ENCODE data around the gene GCFC2. TPM values are rescaled to one million over a fixed set of nuclear protein-coding genes. Genes with fewer than 3 reads are reported as not detected.

GCFC2 gene
- total and polyA plus RNA-seq, 2 of the 13 experiments (the other 11 are each of a cell fraction or from before 2014, with no cell fraction given) = 26.8 to 49.0 TPM

- TF ChIP-seq ZNF737 (CRISPR knock-in tag; IDR thresholded peaks at IDR 0.05; ENCODE audit: borderline replicate concordance) (no peak), HMGXB3 (CRISPR knock-in tag; IDR thresholded peaks at IDR 0.05; ENCODE audit: borderline replicate concordance) (peak; percentile 73), SALL1 (CRISPR knock-in tag; IDR thresholded peaks at IDR 0.05) (peak; percentile 98), ZNF33B (CRISPR knock-in tag; IDR thresholded peaks at IDR 0.05) (peak; percentile 100), ARNT (IDR thresholded peaks at IDR 0.05) (no peak), HOXD1 (CRISPR knock-in tag; IDR thresholded peaks at IDR 0.05) (peak; percentile 98), STAT5B (CRISPR knock-in tag; IDR thresholded peaks at IDR 0.05) (peak; percentile 89; the same call in 1 of the 2 replicates), ZNF136 (CRISPR knock-in tag; IDR thresholded peaks at IDR 0.05; ENCODE audit: low read depth) (peak; percentile 98), ZNF446 (CRISPR knock-in tag; IDR thresholded peaks at IDR 0.05) (peak; percentile 99; the same call in 1 of the 2 replicates), LBX2 (CRISPR knock-in tag; IDR thresholded peaks at IDR 0.05; ENCODE audit: borderline replicate concordance) (peak; percentile 99; the same call in 1 of the 2 replicates), TBP (CRISPR knock-in tag; IDR thresholded peaks at IDR 0.05) (no peak), FOSL2 (CRISPR knock-in tag; IDR thresholded peaks at IDR 0.05) (peak; percentile 39), THAP8 (CRISPR knock-in tag; IDR thresholded peaks at IDR 0.05; ENCODE audit: borderline replicate concordance) (peak; percentile 99), ZNF30 (CRISPR knock-in tag; IDR thresholded peaks at IDR 0.05) (peak; percentile 99), ZNF646 (CRISPR knock-in tag; IDR thresholded peaks at IDR 0.05) (no peak), ZZZ3 (CRISPR knock-in tag; IDR thresholded peaks at IDR 0.05; ENCODE audit: borderline replicate concordance) (peak; percentile 85; the same call in 1 of the 2 replicates), PCBP1 (IDR thresholded peaks at IDR 0.05; ENCODE audit: borderline replicate concordance, low read depth, low read length) (peak; percentile 80; the same call in 1 of the 2 replicates), RAD21 (CRISPR knock-in tag; IDR thresholded peaks at IDR 0.05) (peak; percentile 74; the same call in 1 of the 2 replicates)
Measured at GRCh38 chr2:75710577-75711253, at the start of gene GCFC2 (continued).
